Measurements from ENCODE around the gene LRFN2. TPM values are rescaled to one million over a fixed set of nuclear protein-coding genes. Genes with fewer than 3 reads are reported as not detected.

LRFN2 gene
- total RNA-seq, 1 experiment from 2014 or later: not detected

DNA sequence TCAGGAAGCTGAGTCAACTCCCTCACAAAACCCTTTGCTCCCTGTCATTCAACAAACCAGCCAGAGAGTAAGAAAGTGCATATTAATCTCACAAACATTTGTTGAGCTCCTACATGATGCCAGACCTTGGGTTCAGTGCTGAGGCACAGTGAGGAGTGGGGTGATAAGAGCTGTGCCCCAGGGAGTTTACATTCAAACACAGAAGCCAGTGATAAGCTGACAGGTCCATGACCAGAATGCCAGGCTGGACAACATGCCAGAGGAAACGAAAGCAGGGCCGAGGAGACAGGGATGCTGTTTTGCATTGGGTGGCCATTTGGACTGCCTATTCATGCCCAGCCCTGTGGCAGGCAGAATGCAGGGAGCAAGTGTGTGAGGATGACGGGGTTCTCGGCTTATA lies 76.7 kb downstream of the LRFN2 start:
- Mint-ChIP-seq H3K4me1 (ENCODE audit: low read depth, unreplicated experiment) (no peaks in the 10 kb centered on the region), H3K9me3 (ENCODE audit: unreplicated experiment) (no peaks in the 10 kb centered on the region), H3K4me3 (ENCODE audit: unreplicated experiment) (no peak overlapping the region), H3K36me3 (ENCODE audit: insufficient read depth, unreplicated experiment) (peaks cover 4% of the 10 kb centered on the region), H3K27ac (ENCODE audit: unreplicated experiment) (no peak overlapping the region), H3K27me3 (ENCODE audit: insufficient read depth, unreplicated experiment) (peaks cover 10% of the 10 kb centered on the region)
- no peak for TF ChIP-seq CTCF (IDR thresholded peaks at IDR 0.05; ENCODE audit: insufficient read depth in 1 of 2, low read depth in 1 of 2, low read length in 1 of 2, severe bottlenecking in 1 of 2, unreplicated experiment in 1 of 2)
- Histone ChIP-seq H3K4me1 (no peaks in the 10 kb centered on the region), H3K4me3 (ENCODE audit: low read depth, low read length) (no peak overlapping the region), H3K9me3 (no peaks in the 10 kb centered on the region), H3K36me3 (ENCODE audit: control insufficient read depth, insufficient read depth, low read length) (no peaks in the 10 kb centered on the region), H3K27me3 (replicated peaks; ENCODE audit: control insufficient read depth, insufficient read depth, low read length) (no peaks in the 10 kb centered on the region; the same call in 1 of the 2 replicates)
- intact Hi-C loops (cut with micrococcal nuclease; ENCODE audit: unreplicated experiment): no loop called here
- CTCF ChIA-PET: no interaction called here
- POLR2A ChIA-PET: no interaction called here
- no peak for DNase-seq
- no TSS peak for BruUV-seq (replicated peaks)

GRCh38 chr6:40509716-40510260 lies 77.4 kb downstream of the LRFN2 start:
- no peak for TF ChIP-seq CTCF (IDR thresholded peaks at IDR 0.05; ENCODE audit: insufficient read depth in 1 of 2, low read depth in 1 of 2, low read length in 1 of 2, severe bottlenecking in 1 of 2, unreplicated experiment in 1 of 2)
- peaks cover 10% of the 10 kb centered on the region for H3K27me3 Mint-ChIP-seq (ENCODE audit: insufficient read depth, unreplicated experiment)
- no peaks in the 10 kb centered on the region for H3K36me3 ChIP-seq (ENCODE audit: control insufficient read depth, insufficient read depth, low read length)
- ChIA-PET POLR2A (no interaction called here), CTCF (no interaction called here)
- H3K27ac Mint-ChIP-seq (ENCODE audit: unreplicated experiment): no peak overlapping the region
- H3K4me1 ChIP-seq: no peaks in the 10 kb centered on the region
- H3K4me3 ChIP-seq (ENCODE audit: low read depth, low read length): no peak overlapping the region
- intact Hi-C loops (cut with micrococcal nuclease; ENCODE audit: unreplicated experiment): no loop called here
- H3K9me3 Mint-ChIP-seq (ENCODE audit: unreplicated experiment): no peaks in the 10 kb centered on the region
- H3K27me3 ChIP-seq (replicated peaks; ENCODE audit: control insufficient read depth, insufficient read depth, low read length): no peaks in the 10 kb centered on the region; the same call in 1 of the 2 replicates
- no TSS peak for BruUV-seq (replicated peaks)
- no peaks in the 10 kb centered on the region for H3K4me1 Mint-ChIP-seq (ENCODE audit: low read depth, unreplicated experiment)
- H3K9me3 ChIP-seq: no peaks in the 10 kb centered on the region
- H3K36me3 Mint-ChIP-seq (ENCODE audit: insufficient read depth, unreplicated experiment): peaks cover 4% of the 10 kb centered on the region
- no peak overlapping the region for H3K4me3 Mint-ChIP-seq (ENCODE audit: unreplicated experiment)
- DNase-seq: no peak

DNA sequence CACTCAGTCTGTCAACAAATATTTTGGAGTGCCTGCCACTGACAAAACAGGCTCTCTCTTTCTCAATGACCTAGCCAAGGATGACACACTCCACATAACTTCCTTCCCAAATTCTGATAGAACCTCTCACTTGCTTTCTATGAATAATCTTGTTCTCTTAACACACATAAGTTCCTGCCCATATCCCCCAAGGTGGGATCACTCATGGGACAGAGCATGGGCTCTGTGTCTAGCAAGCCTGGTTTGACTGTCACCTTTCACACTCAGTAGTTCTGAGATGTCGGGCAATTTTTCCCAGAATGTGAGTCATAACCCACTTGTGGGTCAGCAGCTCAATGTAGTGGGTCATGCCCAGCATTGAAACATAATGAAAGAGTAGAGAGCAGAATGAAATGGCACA lies 78.1 kb downstream of the LRFN2 start:
- CTCF ChIA-PET: no interaction called here
- POLR2A ChIA-PET: no interaction called here
- no peaks in the 10 kb centered on the region; the same call in 1 of the 2 replicates for H3K27me3 ChIP-seq (replicated peaks; ENCODE audit: control insufficient read depth, insufficient read depth, low read length)
- no peaks in the 10 kb centered on the region for H3K36me3 ChIP-seq (ENCODE audit: control insufficient read depth, insufficient read depth, low read length)
- H3K4me3 Mint-ChIP-seq (ENCODE audit: unreplicated experiment): no peak overlapping the region
- intact Hi-C loops (cut with micrococcal nuclease; ENCODE audit: unreplicated experiment): no loop called here
- no peak overlapping the region for H3K4me3 ChIP-seq (ENCODE audit: low read depth, low read length)
- H3K4me1 ChIP-seq: no peaks in the 10 kb centered on the region
- no peaks in the 10 kb centered on the region for H3K4me1 Mint-ChIP-seq (ENCODE audit: low read depth, unreplicated experiment)
- TF ChIP-seq CTCF (IDR thresholded peaks at IDR 0.05; ENCODE audit: insufficient read depth in 1 of 2, low read depth in 1 of 2, low read length in 1 of 2, severe bottlenecking in 1 of 2, unreplicated experiment in 1 of 2): no peak
- H3K9me3 ChIP-seq: no peaks in the 10 kb centered on the region
- no peaks in the 10 kb centered on the region for H3K9me3 Mint-ChIP-seq (ENCODE audit: unreplicated experiment)
- no peak for DNase-seq
- no peak overlapping the region for H3K27ac Mint-ChIP-seq (ENCODE audit: unreplicated experiment)
- H3K27me3 Mint-ChIP-seq (ENCODE audit: insufficient read depth, unreplicated experiment): peaks cover 10% of the 10 kb centered on the region
- no TSS peak for BruUV-seq (replicated peaks)
- peaks cover 4% of the 10 kb centered on the region for H3K36me3 Mint-ChIP-seq (ENCODE audit: insufficient read depth, unreplicated experiment)

All from Caco-2 (cell line).